ENCODE measurements around the gene TMSB15C.

- no peak for TF ChIP-seq CTCF (optimal IDR thresholded peaks at IDR 0.05 in 1 of 3, IDR thresholded peaks at IDR 0.05 in 1 of 3, conservative IDR thresholded peaks at IDR 0.05 in 1 of 3; ENCODE audit: extremely low read depth in 1 of 3, insufficient read depth in 2 of 3, low read length in 3 of 3)
- no peak for TF ChIP-seq EZH2 (IDR thresholded peaks at IDR 0.05; ENCODE audit: low read length)
These were observed 36.4 kb upstream of the TMSB15C start, which contains the start of gene ZCCHC18 for GRCh38 chrX:104112326-104112951.
